PFSK-1 (cell line): Measurements from ENCODE around the gene APP.

Experiments
- FOXP2 ChIP-seq: optimal IDR thresholded peaks from 2 replicates; pipeline ENCODE3; 2011; ENCODE audit warnings: borderline replicate concordance, control low read depth, inconsistent platforms; ENCODE audit not compliant: insufficient read depth; ENCODE audit errors: extremely low read length, extremely low read depth
- POLR2AphosphoS5 ChIP-seq: IDR thresholded peaks from 2 replicates; pipeline ENCODE4 v1.6.1; 2012; ENCODE audit warnings: low read depth, mild to moderate bottlenecking, control low read depth, low read length, moderate library complexity
- REST ChIP-seq, 2 experiments: IDR thresholded peaks; 2 replicates each; pipeline versions ENCODE4 v1.6.1 to v1.8.0; 2011 to 2012; ENCODE audit warnings: low read depth in 2 of 2, low read length in 2 of 2, control low read depth in 1 of 2, inconsistent platforms in 1 of 2, mild to moderate bottlenecking in 1 of 2, moderate library complexity in 1 of 2; ENCODE audit not compliant: insufficient read depth in 1 of 2
- SIN3A ChIP-seq: IDR thresholded peaks from 2 replicates; pipeline ENCODE4 v1.6.1; 2012; ENCODE audit warnings: mild to moderate bottlenecking, low read length, moderate library complexity, borderline replicate concordance; ENCODE audit not compliant: insufficient read depth
- TAF1 ChIP-seq: IDR thresholded peaks from 2 replicates; pipeline ENCODE4 v1.6.1; 2012; ENCODE audit warnings: low read length, control low read depth, borderline replicate concordance; ENCODE audit not compliant: insufficient read depth

APP gene

GRCh38 chr21:25855576-25855975 is 315.0 kb downstream of the APP start:
- TF ChIP-seq POLR2AphosphoS5 (no peak), TAF1 (no peak), SIN3A (no peak), REST (IDR thresholded peaks at IDR 0.05; ENCODE audit: insufficient read depth in 1 of 2, low read depth in 2 of 2, low read length in 2 of 2) (no peak), FOXP2 (no peak)

GRCh38 chr21:25850126-25850842 is 320.3 kb downstream of the APP start:
- no peak for TF ChIP-seq TAF1
- no peak for TF ChIP-seq SIN3A
- no peak for TF ChIP-seq REST (IDR thresholded peaks at IDR 0.05; ENCODE audit: insufficient read depth in 1 of 2, low read depth in 2 of 2, low read length in 2 of 2)
- TF ChIP-seq POLR2AphosphoS5 = no peak
- no peak for TF ChIP-seq FOXP2

GRCh38 chr21:25848309-25848708 is 322.3 kb downstream of the APP start:
- no peak for TF ChIP-seq REST (IDR thresholded peaks at IDR 0.05; ENCODE audit: insufficient read depth in 1 of 2, low read depth in 2 of 2, low read length in 2 of 2)
- TF ChIP-seq FOXP2 = no peak
- TF ChIP-seq POLR2AphosphoS5 = no peak
- no peak for TF ChIP-seq SIN3A
- no peak for TF ChIP-seq TAF1

GRCh38 chr21:25845729-25846256 is 324.8 kb downstream of the APP start:
- TF ChIP-seq REST (IDR thresholded peaks at IDR 0.05; ENCODE audit: insufficient read depth in 1 of 2, low read depth in 2 of 2, low read length in 2 of 2) (no peak), SIN3A (no peak), FOXP2 (no peak), TAF1 (no peak), POLR2AphosphoS5 (no peak)
